Measurements from ENCODE around the gene UBR3. TPM values are rescaled to one million over a fixed set of nuclear protein-coding genes. Genes with fewer than 3 reads are reported as not detected.

The UBR3 gene
- total RNA-seq, 1 experiment from 2014 or later, result 21.9 TPM

- H3K23me2 ChIP-seq (ENCODE audit: insufficient read length, low read depth, low read length, poor library complexity, severe bottlenecking), result no peaks in the 10 kb centered on the region
- H4K20me1 ChIP-seq (ENCODE audit: control insufficient read depth, insufficient read depth, insufficient read length), result no peaks in the 10 kb centered on the region
- no peak overlapping the region for H3K56ac ChIP-seq (ENCODE audit: insufficient read length, low read depth, low read length)
- no peak overlapping the region for H4K5ac ChIP-seq (ENCODE audit: insufficient read length, low read depth, low read length)
- DNase-seq, result no peak
- TF ChIP-seq, protein P1, sequence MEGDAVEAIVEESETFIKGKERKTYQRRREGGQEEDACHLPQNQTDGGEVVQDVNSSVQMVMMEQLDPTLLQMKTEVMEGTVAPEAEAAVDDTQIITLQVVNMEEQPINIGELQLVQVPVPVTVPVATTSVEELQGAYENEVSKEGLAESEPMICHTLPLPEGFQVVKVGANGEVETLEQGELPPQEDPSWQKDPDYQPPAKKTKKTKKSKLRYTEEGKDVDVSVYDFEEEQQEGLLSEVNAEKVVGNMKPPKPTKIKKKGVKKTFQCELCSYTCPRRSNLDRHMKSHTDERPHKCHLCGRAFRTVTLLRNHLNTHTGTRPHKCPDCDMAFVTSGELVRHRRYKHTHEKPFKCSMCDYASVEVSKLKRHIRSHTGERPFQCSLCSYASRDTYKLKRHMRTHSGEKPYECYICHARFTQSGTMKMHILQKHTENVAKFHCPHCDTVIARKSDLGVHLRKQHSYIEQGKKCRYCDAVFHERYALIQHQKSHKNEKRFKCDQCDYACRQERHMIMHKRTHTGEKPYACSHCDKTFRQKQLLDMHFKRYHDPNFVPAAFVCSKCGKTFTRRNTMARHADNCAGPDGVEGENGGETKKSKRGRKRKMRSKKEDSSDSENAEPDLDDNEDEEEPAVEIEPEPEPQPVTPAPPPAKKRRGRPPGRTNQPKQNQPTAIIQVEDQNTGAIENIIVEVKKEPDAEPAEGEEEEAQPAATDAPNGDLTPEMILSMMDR (conservative IDR thresholded peaks at IDR 0.05), result no peak
- no peak overlapping the region for H3K27ac ChIP-seq (ENCODE audit: insufficient read length, low read depth, low read length)
- H2BK20ac ChIP-seq (ENCODE audit: low read depth, low read length, poor library complexity, severe bottlenecking), result no peak overlapping the region
- no peak overlapping the region for H2AK5ac ChIP-seq (ENCODE audit: insufficient read length, low read length)
- H3K18ac ChIP-seq (ENCODE audit: insufficient read length, low read depth, low read length), result no peak overlapping the region
- no peak overlapping the region for H2AFZ ChIP-seq (ENCODE audit: low read length)
- H3T11ph ChIP-seq (ENCODE audit: low read length), result no peak overlapping the region
- H3K27me3 ChIP-seq (ENCODE audit: insufficient read depth, low read length), result no peaks in the 10 kb centered on the region
- Mint-ChIP-seq H3K27me3 (ENCODE audit: low read depth) (no peaks in the 10 kb centered on the region), H3K4me3 (no peak overlapping the region), H3K4me1 (peaks cover 15 to 19% of the 10 kb centered on the region in 2 experiments), H3K27ac (no peak overlapping the region), H3K9me3 (no peaks in the 10 kb centered on the region), H3K36me3 (ENCODE audit: insufficient read depth in 1 of 3, low read depth in 3 of 3) (peaks cover 56 to 83% (median 76%) of the 10 kb centered on the region in 3 experiments; a peak in 6 of 7 replicates)
- H2BK15ac ChIP-seq (ENCODE audit: low read depth, low read length), result no peak overlapping the region
- H3K9me3 ChIP-seq (ENCODE audit: control insufficient read depth, low read depth, low read length), result no peaks in the 10 kb centered on the region
- H3K23ac ChIP-seq (ENCODE audit: insufficient read length, low read depth, low read length), result no peak overlapping the region
- no peak overlapping the region for H3K14ac ChIP-seq (ENCODE audit: insufficient read depth, low read length)
- peaks cover 2% of the 10 kb centered on the region; the same call in 1 of the 2 replicates for H3K79me2 ChIP-seq (ENCODE audit: insufficient read depth, low read length)
- no peak overlapping the region for H3K4me2 ChIP-seq (ENCODE audit: insufficient read depth, insufficient read length, low read length)
- peaks cover 13% of the 10 kb centered on the region for H3K79me1 ChIP-seq (ENCODE audit: insufficient read depth, low read depth, low read length, poor library complexity, severe bottlenecking)
- H2BK120ac ChIP-seq (ENCODE audit: low read depth, low read length, poor library complexity, severe bottlenecking), result no peak overlapping the region
- no peak overlapping the region for H3K9ac ChIP-seq (ENCODE audit: extremely low read depth, insufficient read length, low read length)
- H3K4ac ChIP-seq (ENCODE audit: low read depth, low read length), result no peak overlapping the region
- no peaks in the 10 kb centered on the region for H3K4me1 ChIP-seq (ENCODE audit: insufficient read depth, low read length)
- no peak overlapping the region for H2BK12ac ChIP-seq (ENCODE audit: insufficient read length, low read depth, low read length)
- H2BK5ac ChIP-seq (ENCODE audit: insufficient read length, low read length), result no peak overlapping the region
- H4K91ac ChIP-seq (ENCODE audit: insufficient read length, low read depth, low read length), result no peak overlapping the region
- H4K8ac ChIP-seq (replicated peaks; ENCODE audit: insufficient read length, low read depth, low read length), result no peak overlapping the region
Observed at GRCh38 chr2:169806586-169806985, 20.7 kb upstream of the UBR3 start.

Data from H9 (cell line).